HL-60 (cell line): ENCODE data around the gene GAPDHS.

ENCODE experiments used
- DNase-seq, 2 experiments: peaks; one replicate each; pipeline ENCODE4 v3.0.0-alpha.2; 2010 to 2020; ENCODE audit warnings: low read depth in 1 of 2, low spot score in 1 of 2
- H3K27ac ChIP-seq: fragments of 250-450 bp; sonication (Bioruptor Pico); replicated peaks from 2 replicates; pipeline ENCODE4 v1.5.1; 2020; ENCODE audit warnings: mild to moderate bottlenecking, moderate library complexity
- H3K27me3 ChIP-seq: fragments of 250-450 bp; sonication (Bioruptor Pico); 2 replicates; pipeline ENCODE4 v1.5.1; 2021; ENCODE audit warnings: mild to moderate bottlenecking, moderate library complexity; ENCODE audit not compliant: insufficient read depth, poor library complexity, severe bottlenecking
- H3K4me3 ChIP-seq: replicated peaks from 2 replicates; pipeline ENCODE4 v1.5.1; 2011; ENCODE audit warnings: mild to moderate bottlenecking, control low read depth, low read length; ENCODE audit not compliant: insufficient read depth
- GABPA ChIP-seq: IDR thresholded peaks from 2 replicates; pipeline ENCODE4 v1.6.1; 2012; ENCODE audit warnings: low read depth
- POLR2AphosphoS5 ChIP-seq: IDR thresholded peaks from 2 replicates; pipeline ENCODE4 v1.6.1; 2012; ENCODE audit warnings: low read depth
- SPI1 ChIP-seq: IDR thresholded peaks from 2 replicates; pipeline ENCODE4 v1.6.1; 2012; ENCODE audit warnings: low read depth, mild to moderate bottlenecking, borderline replicate concordance
- TF ChIP-seq, protein P1 (sequence below): IDR thresholded peaks from one replicate; pipeline ENCODE4 v1.5.1; 2011; ENCODE audit warnings: low read length, control low read depth, inconsistent platforms; ENCODE audit not compliant: insufficient read depth
- TF ChIP-seq, protein P2 (sequence below): IDR thresholded peaks from 2 replicates; pipeline ENCODE4 v1.6.1; 2012; ENCODE audit warnings: low read depth; ENCODE audit not compliant: insufficient replicate concordance

GAPDHS gene

DNA sequence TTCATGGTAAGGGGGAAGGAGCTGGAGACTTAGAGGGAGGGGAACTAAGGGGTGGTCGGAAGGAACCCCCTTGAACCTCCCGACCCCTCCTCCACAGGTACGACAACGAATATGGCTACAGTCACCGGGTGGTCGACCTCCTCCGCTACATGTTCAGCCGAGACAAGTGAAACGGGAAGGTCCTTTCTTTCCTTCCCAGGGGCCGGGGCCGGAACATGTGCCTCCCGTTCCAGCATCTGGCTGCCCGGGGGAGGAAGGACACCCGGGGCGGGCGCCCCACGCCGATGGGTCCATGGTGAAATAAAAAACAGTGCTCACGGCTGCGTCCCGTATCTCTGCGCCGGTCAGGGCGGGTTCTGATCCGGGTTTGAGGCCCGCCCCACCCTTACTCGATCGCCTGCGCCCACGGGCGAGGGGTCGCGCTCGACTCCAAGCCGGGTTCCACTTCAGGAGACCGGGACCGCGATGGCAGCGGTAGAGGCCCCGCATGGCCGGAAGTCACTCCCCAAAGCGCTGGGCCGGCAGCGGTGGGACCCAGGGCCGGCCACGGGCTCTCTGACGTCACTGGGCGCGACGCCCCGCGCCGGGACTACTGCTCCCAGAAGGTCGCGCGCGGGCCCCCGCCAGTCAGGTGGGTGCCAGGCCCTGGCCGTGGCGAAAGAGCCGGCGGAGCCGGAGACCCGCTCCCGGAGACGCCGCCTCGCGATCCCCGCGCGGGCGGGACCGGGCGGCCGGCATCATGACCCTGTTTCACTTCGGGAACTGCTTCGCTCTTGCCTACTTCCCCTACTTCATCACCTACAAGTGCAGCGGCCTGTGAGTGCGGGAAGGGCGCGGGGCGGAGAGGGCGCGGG lies 12.0 kb downstream of the GAPDHS start, which contains the start of gene TMEM147:
TSS of gene TMEM147 (plus strand) at position 626 of the 854 bp plus-strand sequence. CDS start at position 740, 114 bp downstream.
- Histone ChIP-seq H3K27ac (peak within 1 kb of the TSS; percentile 88), H3K4me3 (peak within 1 kb of the TSS; percentile 94), H3K27me3 (no peaks in the 10 kb centered on the region)
- 0 out of 2 replicates have a peak, but pooled peaks have one; percentile 48 for TF ChIP-seq GABPA
- TF ChIP-seq, protein P1, sequence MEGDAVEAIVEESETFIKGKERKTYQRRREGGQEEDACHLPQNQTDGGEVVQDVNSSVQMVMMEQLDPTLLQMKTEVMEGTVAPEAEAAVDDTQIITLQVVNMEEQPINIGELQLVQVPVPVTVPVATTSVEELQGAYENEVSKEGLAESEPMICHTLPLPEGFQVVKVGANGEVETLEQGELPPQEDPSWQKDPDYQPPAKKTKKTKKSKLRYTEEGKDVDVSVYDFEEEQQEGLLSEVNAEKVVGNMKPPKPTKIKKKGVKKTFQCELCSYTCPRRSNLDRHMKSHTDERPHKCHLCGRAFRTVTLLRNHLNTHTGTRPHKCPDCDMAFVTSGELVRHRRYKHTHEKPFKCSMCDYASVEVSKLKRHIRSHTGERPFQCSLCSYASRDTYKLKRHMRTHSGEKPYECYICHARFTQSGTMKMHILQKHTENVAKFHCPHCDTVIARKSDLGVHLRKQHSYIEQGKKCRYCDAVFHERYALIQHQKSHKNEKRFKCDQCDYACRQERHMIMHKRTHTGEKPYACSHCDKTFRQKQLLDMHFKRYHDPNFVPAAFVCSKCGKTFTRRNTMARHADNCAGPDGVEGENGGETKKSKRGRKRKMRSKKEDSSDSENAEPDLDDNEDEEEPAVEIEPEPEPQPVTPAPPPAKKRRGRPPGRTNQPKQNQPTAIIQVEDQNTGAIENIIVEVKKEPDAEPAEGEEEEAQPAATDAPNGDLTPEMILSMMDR, result no peak
- TF ChIP-seq POLR2AphosphoS5, result peak; percentile 75
- no peak for TF ChIP-seq SPI1
- peak; percentile 88 to 91 for DNase-seq

DNA sequence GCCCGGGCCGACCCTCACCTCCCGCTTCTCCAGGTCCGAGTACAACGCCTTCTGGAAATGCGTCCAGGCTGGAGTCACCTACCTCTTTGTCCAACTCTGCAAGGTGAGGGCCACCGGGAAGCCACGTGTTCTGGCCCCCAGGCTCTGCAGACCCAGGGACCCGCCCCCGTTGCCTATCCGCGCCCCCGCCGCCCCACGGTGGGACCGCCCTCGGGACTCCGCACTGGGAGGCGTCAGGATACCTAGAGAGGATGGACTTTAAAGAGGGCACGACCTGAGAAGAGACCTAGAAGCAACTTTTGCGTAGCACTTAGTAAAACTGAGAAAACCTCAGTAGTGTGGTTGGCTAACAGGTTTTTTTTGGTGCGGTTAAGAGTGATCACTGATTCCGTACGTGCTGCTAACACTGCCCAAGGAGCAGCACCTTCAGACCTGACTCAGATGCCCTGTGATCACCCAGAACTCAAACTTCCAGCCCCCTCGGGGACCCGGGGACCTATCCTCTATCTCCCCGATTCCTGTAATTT lies 12.7 kb downstream of the GAPDHS start:
- Histone ChIP-seq H3K4me3 (peak overlapping the region; percentile 94), H3K27me3 (no peaks in the 10 kb centered on the region), H3K27ac (peak overlapping the region; percentile 88)
- DNase-seq, result peak; percentile 28 to 70
- TF ChIP-seq SPI1, result no peak
- no peak for TF ChIP-seq GABPA
- TF ChIP-seq, protein P1, result no peak
- TF ChIP-seq, protein P2, sequence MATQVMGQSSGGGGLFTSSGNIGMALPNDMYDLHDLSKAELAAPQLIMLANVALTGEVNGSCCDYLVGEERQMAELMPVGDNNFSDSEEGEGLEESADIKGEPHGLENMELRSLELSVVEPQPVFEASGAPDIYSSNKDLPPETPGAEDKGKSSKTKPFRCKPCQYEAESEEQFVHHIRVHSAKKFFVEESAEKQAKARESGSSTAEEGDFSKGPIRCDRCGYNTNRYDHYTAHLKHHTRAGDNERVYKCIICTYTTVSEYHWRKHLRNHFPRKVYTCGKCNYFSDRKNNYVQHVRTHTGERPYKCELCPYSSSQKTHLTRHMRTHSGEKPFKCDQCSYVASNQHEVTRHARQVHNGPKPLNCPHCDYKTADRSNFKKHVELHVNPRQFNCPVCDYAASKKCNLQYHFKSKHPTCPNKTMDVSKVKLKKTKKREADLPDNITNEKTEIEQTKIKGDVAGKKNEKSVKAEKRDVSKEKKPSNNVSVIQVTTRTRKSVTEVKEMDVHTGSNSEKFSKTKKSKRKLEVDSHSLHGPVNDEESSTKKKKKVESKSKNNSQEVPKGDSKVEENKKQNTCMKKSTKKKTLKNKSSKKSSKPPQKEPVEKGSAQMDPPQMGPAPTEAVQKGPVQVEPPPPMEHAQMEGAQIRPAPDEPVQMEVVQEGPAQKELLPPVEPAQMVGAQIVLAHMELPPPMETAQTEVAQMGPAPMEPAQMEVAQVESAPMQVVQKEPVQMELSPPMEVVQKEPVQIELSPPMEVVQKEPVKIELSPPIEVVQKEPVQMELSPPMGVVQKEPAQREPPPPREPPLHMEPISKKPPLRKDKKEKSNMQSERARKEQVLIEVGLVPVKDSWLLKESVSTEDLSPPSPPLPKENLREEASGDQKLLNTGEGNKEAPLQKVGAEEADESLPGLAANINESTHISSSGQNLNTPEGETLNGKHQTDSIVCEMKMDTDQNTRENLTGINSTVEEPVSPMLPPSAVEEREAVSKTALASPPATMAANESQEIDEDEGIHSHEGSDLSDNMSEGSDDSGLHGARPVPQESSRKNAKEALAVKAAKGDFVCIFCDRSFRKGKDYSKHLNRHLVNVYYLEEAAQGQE, result no peak
- no peak for TF ChIP-seq POLR2AphosphoS5

DNA sequence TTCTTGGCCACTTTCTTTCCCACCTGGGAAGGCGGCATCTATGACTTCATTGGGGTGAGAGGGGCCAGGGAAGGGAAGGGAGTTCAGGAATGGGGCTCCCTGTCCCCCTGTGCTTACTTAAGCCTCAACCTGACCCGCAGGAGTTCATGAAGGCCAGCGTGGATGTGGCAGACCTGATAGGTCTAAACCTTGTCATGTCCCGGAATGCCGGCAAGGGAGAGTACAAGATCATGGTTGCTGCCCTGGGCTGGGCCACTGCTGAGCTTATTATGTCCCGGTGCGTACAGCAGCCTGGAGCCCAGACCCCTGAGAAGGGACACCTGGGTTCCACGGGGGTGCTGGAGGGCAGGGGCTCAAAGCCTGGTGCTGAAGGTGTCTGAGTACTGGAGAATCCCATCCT lies 13.3 kb downstream of the GAPDHS start:
- Histone ChIP-seq H3K27ac (no peak overlapping the region; the same call in 1 of the 2 replicates), H3K27me3 (no peaks in the 10 kb centered on the region), H3K4me3 (peak overlapping the region; percentile 94)
- no peak for DNase-seq
- no peak for TF ChIP-seq GABPA
- TF ChIP-seq POLR2AphosphoS5, result no peak
- TF ChIP-seq, protein P2, result no peak
- TF ChIP-seq, protein P1, result no peak
- TF ChIP-seq SPI1, result no peak
